ENCODE results near the gene SMIM27.
A peak's percentile ranks its signal among the peaks of the same experiment; 100 is the strongest.
"Not testable (repeated sequence)": the region's sequence is repeated elsewhere in the genome, so short reads cannot be mapped to it uniquely, and the experiment has no call there.

SMIM27 gene

GRCh38 chr9:32596936-32597335 lies 44.8 kb downstream of the SMIM27 start:
- Histone ChIP-seq H3K27me3 (ENCODE audit: insufficient read depth, poor library complexity, severe bottlenecking) (no peaks in the 10 kb centered on the region), H3K27ac (replicated peaks) (no peak overlapping the region), H3K4me3 (replicated peaks; ENCODE audit: insufficient read depth, low read length) (no peak overlapping the region)
- no peak for TF ChIP-seq POLR2AphosphoS5 (IDR thresholded peaks at IDR 0.05; ENCODE audit: low read depth)
- TF ChIP-seq GABPA (IDR thresholded peaks at IDR 0.05; ENCODE audit: low read depth) = no peak
- no peak for TF ChIP-seq CTCF (IDR thresholded peaks at IDR 0.05; ENCODE audit: insufficient read depth, low read length)
- TF ChIP-seq REST (IDR thresholded peaks at IDR 0.05; ENCODE audit: insufficient replicate concordance, low read depth) = no peak
- TF ChIP-seq SPI1 (IDR thresholded peaks at IDR 0.05; ENCODE audit: borderline replicate concordance, low read depth) = no peak
- DNase-seq (ENCODE audit: low read depth in 1 of 2, low spot score in 1 of 2) = no peak

GRCh38 chr9:32599021-32599420 lies 46.9 kb downstream of the SMIM27 start:
- TF ChIP-seq SPI1 (IDR thresholded peaks at IDR 0.05; ENCODE audit: borderline replicate concordance, low read depth) = peak; percentile 10; the same call in 1 of the 2 replicates
- not testable (repeated sequence) for H3K4me3 ChIP-seq (replicated peaks; ENCODE audit: insufficient read depth, low read length); H3K27ac ChIP-seq (replicated peaks); H3K27me3 ChIP-seq (ENCODE audit: insufficient read depth, poor library complexity, severe bottlenecking); DNase-seq (ENCODE audit: low read depth in 1 of 2, low spot score in 1 of 2)
